HG03378 (cell line): Measurements from ENCODE around the gene PAX1.

Experiments used
- ATAC-seq: cut with Tn5 transposase; IDR thresholded peaks from one replicate; pipeline ENCODE4 v1.9.1; 2021; ENCODE audit warnings: mild to moderate bottlenecking, moderate library complexity; ENCODE audit not compliant: unreplicated experiment

Gene PAX1

DNA sequence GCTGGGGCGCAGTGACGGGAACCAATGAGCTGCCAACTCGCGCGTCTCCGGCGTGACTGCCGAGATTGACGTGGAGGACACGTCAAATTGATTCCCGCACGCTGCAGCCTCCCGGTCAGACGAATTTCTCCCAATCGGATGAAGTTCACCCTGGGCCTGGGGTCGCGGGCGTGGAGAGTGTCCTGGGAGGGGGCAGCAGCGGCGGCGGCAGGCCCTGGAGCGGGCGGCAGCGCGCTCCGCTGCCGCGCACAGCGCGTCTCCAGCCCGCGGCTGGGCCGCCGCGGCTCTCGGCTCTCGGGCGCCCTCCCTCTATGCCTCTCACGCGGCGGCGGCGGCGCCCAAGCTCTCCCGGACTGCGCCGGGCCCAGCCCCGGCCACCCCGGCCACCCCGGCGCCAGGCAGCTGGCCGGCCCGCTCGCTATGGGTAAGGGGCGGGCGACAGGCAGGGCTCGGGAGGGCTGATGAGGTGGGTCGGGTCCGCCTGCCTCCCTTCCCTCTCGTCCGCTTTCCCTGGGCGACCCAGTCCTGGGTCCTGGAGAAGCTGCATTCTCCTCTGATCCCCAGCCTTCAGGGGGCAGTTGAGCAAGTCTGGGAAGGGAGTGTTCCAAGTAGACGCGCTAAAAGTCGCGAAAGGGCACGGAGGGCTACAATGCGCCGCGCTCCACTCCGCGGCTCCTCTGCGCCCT lies at the start of gene PAX1:
PAX1 (plus strand) TSS at position 90 of the 686 bp plus-strand sequence; CDS start at position 139, 49 bp downstream.
- no peak for ATAC-seq

DNA sequence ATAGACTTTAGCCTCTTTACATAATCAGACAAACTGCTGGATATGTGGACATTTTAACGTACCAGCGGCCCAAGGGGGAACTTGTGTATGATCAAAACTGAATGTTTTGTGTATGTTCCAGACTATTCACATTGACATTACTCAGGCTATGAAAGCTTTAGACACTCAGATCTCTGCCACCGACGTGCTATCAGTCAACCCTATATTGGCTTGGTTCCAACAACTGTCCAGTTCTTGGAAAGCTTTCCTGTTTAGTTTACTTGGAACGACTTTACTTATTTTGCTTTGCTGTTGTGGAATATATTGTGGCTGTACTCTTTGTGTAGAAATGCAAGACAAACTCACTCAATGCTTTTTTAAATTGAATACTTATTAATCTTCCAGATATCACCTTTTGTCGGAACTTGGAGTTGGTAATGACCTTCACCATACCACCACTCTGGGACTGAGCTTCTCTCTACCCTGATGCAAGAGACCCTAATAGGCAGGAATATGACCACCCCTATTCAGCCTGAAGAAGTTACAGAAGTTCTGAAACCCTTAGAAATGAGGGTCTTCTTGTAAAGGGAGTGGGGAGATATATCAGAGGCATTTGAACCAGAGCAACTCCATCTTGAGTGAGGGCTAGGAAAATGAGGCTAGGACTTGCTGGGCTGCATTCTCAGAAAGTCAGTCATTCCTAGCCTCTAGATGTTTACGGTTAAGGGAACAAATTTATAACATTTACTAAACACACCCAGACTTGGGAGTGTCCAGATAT lies 49.0 kb upstream of the PAX1 start:
- ATAC-seq, result no peak

DNA sequence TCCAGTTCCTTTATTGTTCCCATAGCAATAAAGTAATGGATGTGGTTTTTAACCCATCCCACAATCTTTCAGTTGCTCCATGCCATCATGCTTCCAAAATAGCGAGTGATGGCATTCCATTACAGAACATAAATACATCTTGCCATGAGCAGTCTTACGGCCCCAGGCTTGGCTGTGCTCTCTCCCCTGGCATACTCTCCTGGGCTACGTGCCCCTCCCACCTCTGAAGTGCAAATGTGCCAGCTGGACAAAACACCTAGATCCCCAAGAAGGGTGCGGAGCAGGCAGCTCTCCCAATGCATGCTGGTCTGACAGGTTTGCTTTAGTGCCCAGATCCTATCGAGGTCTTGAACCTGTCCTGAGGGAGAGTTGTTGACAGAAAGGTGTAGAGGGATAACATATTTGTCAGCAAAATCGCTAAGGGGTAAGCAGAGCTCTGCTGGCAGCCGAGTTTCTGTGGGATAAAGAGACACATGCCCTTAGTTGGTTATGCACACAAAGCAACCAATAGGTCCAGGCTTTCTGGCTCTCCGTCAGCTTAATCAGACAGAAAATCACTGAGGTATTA lies 43.9 kb upstream of the PAX1 start:
- no peak for ATAC-seq

DNA sequence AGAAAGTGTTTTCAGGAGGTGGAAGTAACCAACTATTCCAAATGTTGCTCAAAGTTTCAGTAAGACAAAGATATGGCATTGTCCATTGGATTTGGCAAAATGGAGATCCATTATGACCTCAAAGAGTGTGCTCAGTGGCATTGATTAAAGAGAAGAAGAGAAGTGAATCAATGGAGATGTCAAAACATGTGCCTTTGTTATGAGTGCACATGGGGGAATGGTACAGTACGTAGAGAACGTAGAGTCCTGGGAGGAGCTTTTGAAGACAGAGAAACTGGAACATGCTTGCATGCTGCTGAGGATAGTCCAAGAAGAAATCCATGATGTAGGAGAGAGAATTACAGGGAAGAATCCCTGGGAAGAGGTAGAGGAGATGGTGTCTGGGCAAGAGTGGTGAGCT lies 42.0 kb upstream of the PAX1 start:
- no peak for ATAC-seq

DNA sequence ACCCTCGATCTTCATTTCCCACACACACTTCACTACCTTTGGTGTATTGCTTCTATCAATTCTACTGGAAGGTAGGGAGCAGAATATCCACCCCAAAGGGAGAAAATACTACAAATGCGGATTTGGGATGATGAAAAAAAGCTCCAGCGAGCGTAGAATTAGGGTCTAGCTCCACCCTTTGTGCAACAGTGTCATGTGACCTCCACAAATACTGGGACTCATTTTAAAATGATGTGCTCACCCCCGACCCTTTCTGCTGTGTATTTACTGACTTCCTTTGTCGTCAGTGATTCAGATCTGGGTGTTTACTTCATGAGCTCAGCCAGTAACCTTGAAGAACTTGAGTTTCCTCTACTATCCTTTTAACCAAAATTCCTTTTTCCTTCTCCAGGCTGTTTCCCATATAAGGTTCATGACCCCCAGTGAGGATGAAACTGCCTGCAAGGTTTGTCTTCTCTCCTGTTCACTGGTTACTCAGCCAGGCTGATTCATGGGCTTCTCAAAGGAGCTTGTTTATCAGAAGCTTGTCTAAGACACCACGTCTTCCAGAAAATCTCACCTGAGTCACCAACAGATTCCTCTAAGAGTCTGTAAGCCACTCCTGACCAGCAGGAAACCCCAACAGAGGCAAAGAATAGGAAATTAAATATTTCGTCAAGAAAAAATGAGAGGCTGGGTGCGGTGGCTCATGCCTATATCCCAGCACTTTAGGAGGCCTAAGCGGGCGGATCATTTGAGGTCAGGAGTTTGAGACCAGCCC lies 39.6 kb upstream of the PAX1 start:
- no peak for ATAC-seq

DNA sequence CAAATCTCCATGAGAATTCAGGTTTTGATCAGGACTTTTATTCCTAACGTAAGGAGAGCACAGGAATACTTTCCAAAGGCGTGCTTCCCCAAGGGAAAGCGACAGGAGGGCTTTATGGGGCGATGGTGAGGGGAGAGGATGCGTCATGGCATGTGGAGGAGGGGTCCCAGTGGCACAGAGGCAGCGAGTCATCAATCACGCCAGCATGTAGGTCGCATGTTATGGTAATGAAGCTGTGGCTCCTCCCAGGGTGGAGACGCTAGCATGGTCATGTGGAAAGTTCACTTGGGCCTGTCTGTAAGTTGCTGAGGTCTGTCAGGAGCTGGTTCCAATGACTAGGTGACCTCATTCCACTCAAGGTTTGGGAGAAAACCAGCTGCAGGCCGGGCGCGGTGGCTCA lies 35.3 kb upstream of the PAX1 start:
- no peak for ATAC-seq

DNA sequence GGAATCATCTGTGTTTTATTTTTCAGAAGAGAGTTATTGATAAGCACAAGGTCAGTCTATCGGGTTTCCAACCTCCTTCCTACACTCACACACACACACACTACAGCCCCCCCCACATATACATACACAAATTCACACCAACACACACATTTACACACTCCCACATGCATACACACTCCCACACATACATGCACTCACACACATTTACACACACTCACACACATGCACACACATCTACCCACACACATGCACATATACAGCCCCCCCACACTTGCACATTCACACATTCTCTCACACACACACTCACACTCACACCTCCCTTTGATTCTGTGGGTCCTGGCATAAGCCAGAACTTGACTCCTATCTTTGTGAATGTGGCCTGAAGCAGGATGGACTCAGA lies 34.5 kb upstream of the PAX1 start:
- ATAC-seq, result no peak

DNA sequence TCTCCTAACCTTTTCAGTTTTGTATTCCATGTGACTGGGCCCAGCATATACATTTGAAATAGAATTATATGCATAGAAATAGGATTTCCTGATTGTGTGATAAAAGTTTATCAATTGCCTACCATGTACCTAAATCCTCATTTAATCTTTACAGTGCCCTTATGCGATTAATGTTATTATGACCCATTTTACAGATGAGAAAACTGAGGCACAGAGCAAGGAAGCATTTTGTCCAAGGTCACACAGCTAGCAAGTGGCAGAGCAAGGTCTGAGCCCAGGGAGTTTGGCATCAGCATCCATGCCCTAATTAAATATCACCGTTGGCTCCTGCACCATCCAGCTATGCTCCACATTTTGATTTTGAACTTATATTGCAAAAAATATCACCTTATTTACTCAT lies 28.2 kb upstream of the PAX1 start:
- ATAC-seq, result no peak

DNA sequence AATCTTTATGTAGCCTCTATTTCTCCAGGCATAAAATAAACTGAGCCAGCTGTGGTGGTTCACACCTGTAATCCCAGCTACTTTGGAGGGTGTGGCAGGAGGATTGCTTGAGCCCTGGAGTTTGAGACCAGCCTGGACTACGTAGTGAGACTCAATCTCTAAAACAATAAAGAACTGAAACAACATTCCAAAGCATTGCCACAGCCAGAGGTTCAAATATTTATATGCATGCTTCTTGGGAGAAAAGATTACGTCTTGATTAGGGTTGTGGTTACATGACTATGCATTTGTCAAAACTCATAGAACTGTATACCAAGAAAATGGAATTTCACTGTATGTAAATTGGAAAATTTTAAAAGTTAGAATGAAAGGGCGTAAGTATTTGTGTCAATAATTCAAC lies 27.7 kb upstream of the PAX1 start:
- no peak for ATAC-seq

DNA sequence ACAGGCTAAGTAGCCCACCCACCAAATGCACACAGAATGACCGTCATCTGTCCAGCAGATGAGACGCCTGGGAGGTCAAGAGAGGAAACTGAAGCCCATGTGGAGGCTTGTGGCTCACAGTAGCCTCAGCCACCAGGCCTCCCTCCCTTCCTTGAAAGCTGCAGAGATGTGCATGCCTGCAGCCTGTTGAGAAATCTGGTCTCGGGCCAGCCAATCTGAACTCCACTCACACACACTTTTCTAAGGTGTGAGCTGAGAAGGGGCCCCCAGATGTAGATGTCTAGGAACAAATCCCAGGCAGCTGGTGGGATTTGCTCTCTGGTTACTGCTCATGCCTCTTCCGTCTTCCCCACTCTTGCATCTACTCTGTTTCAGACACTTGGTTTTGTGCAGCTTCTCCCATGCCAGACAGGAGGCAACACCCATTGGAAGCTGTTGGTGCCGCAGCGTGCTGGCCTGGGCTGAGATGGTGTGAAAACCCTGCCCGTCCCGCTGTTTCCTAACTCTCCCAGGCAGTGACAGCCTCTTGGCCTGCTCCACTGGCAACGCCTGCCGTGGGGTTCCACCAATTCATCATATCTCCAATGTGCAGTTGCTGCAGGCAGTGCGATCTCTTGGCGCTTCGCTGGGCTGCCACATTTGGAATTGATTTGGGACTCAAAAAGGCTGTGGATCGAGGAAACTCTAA lies 24.1 kb upstream of the PAX1 start:
- ATAC-seq, result no peak

DNA sequence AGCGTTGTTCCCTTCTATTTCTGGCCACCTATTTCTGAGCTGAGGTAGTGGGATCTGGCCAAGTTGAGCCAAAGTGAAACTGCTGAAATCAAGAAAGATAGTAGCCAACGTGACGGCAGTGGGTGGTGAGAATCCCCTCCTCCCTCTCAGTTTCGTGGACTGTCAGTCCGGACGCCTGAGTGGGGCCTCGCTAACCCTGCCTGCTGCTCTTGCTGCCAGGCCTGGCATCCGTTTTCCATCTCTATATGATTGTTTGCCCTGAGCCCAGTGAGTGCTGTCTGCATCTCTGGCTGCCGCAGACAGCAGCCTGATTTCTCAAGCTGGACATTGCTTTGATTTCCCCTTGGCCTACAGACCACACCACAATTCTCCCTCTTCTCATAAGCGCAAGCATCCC lies 23.5 kb upstream of the PAX1 start:
- ATAC-seq, result no peak

DNA sequence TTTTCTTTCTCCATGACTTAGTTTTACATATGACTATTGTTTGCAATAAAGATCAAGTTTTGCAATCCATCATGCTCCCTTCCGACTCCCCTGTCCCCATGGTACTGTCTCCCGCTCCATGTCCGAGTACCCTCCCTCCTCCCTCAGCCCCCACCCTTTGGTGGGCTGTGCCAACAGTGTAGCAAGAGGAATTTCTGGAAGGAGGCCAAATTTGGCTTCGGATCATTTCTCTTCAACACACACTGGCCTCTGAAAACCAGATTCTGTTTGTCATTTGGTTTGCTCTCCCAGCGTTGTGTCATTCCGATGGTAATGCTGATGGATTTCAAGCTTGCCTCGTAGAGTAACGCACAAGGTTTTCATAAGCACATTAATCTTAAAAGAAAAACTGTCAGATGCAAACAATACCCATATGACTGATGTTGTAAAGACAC lies 22.9 kb upstream of the PAX1 start:
- no peak for ATAC-seq

DNA sequence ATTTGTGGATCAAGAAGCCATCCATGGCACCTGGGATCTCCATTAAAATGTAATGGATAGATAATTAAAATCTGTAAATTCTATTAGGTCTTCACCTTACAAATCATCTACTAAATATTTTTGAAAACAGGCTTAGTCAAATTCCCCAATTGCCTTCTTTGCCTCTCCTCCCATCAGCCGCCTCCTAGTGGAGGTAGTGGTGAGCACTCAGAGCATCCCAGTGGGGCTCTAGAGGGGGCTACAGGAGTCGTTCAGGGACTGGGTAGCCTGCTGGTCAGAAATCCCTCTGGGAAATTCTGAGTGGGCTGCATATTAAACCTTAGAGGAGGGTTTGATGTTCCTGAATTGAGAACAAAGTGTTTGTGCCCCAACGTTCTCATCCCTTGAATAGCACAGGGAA lies 20.8 kb upstream of the PAX1 start:
- no peak for ATAC-seq

DNA sequence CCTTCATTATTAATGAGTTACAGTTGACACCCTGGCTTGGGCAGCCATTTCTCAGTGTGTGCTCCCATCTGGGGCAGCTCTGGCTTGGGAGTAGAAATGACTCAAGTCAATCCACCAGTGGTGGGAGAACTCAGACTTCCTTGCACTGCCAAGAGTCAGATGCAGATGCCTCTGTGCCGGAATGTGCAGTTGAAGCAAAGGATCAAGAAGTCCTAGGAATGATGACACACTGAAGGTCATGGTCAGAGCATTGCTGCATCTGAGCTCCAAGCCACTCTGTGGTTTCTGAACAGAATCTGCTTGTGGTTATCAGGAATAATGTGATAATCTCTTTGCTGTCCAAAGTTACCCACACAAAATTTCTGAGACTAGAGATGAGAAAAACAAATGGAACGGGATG lies 19.5 kb upstream of the PAX1 start:
- no peak for ATAC-seq

DNA sequence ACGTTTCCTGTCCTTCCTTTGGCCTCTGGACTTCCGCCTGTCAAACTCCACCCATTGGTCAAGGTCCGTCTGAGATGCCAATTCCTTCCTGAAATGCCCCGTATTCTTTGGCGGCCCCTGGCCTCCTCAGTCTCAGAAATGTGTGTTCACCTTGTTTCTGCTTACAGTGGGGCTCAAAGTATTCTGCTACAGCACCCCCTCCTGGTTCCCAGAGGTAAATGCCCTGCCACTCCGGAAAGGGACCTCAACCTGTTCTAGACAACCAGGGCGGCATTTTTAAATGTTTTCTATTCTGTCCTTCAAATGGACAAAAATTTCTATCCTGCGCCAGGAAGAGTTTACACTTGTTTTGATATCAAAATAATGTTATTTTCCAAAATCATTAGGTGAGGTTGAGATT lies 12.1 kb upstream of the PAX1 start:
- ATAC-seq, result no peak

DNA sequence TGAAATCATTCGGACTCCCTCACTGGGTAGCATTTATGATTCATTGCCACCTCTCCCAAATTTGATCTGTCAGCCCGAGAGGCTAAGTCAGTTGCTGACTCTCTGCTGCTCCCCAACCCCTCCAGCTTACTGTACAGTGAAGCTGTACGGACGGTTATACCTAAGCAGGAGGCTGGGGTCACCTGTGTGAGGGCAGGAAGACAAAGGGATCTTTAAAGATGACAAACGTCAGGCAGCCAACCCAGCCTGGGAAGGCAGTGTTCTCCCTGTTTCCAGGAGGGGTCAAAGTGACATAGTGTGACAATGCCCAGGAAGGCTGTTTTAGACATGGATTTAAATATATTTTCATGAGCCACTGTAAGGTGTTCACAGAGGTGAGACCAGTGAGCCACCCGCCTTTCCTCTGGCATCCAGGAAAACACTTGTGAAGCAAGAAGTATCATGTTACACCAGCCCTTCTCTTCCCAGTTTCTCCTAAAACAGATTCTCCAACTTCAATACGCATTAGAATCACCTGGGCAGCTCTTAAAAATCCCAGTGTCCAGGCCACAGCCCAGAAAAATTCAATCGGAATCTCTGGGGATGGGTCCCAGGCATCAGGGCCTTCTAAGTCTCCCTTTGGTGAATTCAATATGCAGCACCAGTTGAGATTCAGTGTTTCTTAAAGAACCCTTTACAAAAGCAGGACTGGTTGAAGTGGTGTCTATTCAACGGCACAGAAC lies 6.8 kb upstream of the PAX1 start:
- no peak for ATAC-seq

DNA sequence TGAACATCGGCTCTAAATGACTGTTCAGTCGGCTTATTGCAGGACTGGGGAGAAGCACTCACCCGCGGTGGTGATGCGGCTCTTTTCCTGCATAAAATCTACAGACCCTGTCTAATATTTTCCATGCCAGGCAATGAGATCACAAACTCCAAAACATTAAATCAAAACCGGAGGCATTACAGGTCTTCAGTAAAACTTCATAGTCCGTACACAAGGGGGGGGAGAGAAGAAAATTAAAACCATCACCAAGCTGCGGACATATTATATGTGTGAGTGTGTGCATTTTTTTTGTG lies 6.3 kb upstream of the PAX1 start:
- ATAC-seq, result no peak

DNA sequence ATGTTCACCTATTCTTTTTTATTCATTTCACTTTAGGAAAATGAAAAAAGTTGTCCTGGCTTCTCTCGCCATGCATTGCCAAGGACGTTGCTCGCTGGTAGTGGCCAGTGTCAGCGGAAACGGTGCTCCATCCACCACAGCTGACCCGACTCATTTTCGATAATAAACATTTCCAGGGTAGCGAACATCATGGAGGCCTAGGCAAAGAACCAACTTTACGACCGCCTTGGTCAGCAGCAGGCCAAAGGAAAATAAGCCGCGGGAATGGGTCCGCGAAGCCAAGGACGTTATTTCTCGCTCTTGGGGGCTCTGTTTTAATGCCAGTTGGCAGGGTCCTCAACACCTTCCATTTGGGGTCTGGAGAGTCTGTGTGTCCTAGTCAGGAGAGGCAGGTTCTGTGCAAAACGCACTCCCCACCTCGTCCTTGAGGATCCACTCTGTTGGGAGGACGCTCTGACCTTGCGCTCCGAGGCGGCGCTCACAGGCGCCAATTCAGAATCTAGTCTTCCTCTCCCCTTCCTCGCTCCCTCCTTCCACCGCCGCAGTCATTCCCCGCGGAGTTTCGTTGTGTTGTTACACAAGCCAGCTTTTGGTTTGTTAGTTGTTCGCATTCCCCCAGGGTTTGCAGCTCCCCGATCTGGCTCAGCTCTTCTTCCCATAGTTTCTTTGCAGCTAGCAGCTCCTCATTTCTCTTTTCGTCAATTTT lies 4.1 kb upstream of the PAX1 start:
- ATAC-seq, result no peak

DNA sequence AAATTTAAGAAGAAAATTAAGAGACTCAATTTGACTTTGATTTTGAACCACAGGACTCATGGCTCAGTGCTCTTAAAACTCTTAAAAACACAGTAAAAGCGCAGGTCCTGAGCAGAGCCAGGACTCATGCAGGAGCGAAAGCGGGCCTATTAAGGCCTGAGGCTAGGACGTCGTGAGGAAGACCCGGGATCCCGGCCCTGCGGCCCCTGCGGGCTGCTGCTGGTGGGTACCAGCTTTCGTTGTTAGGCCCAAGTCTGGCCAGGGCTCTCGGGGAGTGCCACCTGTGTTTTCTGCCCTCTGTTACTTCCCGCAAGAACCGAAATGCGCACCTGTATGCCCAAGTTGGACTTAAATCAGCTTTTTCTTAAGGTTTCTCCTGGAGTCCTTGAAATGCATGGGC lies 3.4 kb upstream of the PAX1 start:
- ATAC-seq, result no peak
